ENCODE results near the gene PLCH1.

Gene PLCH1

GRCh38 chr3:155675094-155675493, 69.8 kb downstream of the PLCH1 start:
- no peaks in the 10 kb centered on the region for H3K9me3 Mint-ChIP-seq

GRCh38 chr3:155673421-155673820, 71.5 kb downstream of the PLCH1 start:
- no peak overlapping the region for H3K27ac Mint-ChIP-seq
- H3K36me3 Mint-ChIP-seq, result no peaks in the 10 kb centered on the region
- ATAC-seq, result no peak
- H3K4me3 Mint-ChIP-seq, result no peak overlapping the region
- no peaks in the 10 kb centered on the region for H3K9me3 Mint-ChIP-seq
- no peak for DNase-seq (ENCODE audit: low spot score in 2 of 2)
- no peaks in the 10 kb centered on the region for H3K4me1 Mint-ChIP-seq

More at GRCh38 chr3:155675094-155675493, 69.8 kb downstream of the PLCH1 start:
- Mint-ChIP-seq H3K4me1 (no peaks in the 10 kb centered on the region), H3K4me3 (no peak overlapping the region), H3K36me3 (no peaks in the 10 kb centered on the region), H3K27ac (no peak overlapping the region)
- ATAC-seq (no peak), DNase-seq (ENCODE audit: low spot score in 2 of 2) (no peak)

DNA sequence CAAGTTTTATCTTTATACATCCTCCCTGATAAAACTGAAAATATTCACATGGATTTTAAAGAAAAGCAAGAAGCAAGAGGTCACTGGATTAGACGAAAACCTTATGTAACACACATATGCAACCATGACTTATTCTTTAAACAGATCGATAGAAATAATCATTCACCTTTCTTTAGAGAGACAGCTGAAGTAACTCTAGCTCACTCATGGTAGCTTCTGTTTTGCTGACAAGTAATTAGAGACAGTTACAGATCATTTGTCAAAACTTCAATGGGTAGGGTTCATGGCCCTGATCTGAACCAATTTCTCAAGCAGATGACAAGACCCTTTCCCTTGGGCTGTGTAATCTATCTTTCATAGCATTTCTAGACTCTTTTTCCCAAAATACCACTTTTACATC, 74.5 kb downstream of the PLCH1 start:
- no peak overlapping the region for H3K4me3 Mint-ChIP-seq
- ATAC-seq, result no peak
- no peaks in the 10 kb centered on the region for H3K4me1 Mint-ChIP-seq
- H3K36me3 Mint-ChIP-seq, result no peaks in the 10 kb centered on the region
- H3K9me3 Mint-ChIP-seq, result no peaks in the 10 kb centered on the region
- no peak for DNase-seq (ENCODE audit: low spot score in 2 of 2)
- no peak overlapping the region for H3K27ac Mint-ChIP-seq

DNA sequence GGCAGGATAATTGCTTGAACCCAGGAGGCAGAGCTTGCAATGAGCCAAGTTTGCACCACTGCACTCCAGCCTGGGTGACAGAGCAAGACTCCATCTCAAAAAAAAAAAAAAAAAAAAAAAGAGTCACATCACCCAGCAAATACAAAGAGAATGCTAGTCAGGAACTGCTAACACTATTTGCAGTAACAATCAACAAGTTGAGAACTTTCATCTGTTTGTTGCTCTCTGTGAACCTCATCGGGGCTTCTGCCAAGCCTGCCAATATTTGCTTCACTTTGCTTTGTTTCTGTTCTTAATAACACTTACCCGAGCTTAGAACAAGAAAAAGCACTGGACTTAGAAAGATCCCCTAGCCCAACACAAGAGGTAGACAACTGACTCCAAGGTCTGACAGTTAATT, 76.9 kb downstream of the PLCH1 start:
- no peaks in the 10 kb centered on the region for H3K4me1 Mint-ChIP-seq
- H3K36me3 Mint-ChIP-seq, result no peaks in the 10 kb centered on the region
- DNase-seq (ENCODE audit: low spot score in 2 of 2) (no peak), ATAC-seq (no peak)
- H3K9me3 Mint-ChIP-seq, result no peaks in the 10 kb centered on the region
- no peak overlapping the region for H3K27ac Mint-ChIP-seq
- H3K4me3 Mint-ChIP-seq, result no peak overlapping the region

- Mint-ChIP-seq H3K4me1 (no peaks in the 10 kb centered on the region), H3K9me3 (no peaks in the 10 kb centered on the region), H3K36me3 (no peaks in the 10 kb centered on the region), H3K27ac (no peak overlapping the region), H3K4me3 (no peak overlapping the region)
- ATAC-seq (no peak), DNase-seq (ENCODE audit: low spot score in 2 of 2) (no peak)
Measured at GRCh38 chr3:155664925-155665695, 79.8 kb downstream of the PLCH1 start.

DNA sequence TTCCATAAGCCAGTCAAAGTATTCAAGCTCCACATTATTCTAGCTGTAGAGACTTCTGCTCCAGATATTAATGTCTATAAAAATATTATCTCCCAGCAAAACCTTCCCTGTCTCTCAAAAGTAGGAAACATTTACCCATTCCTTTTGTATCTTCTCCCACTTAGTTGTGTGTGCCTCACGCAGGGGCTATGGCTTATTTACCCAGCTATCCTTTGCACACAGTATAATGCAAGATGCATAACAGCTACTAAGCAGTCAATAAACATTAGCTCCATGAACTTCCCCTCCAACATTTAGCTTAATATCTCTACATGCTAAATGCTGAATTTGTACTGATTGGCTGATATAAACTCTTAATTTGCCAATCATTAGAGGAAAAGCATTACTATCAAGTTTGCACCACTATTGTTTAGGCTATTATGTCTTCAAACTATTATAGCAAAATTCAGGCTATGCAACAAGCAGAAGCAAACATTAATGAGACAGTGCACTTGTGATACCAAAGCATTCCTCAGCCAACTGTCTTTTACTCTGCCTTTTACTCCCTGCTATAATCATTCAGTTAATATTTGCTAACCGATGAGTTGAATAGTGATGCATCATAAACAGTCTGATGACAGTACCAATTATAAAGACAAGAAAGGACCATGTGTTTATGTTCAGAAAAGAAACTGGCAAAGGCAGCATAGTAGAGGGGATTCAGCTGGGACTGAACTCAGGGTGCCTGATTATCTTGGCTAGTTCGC, 81.2 kb downstream of the PLCH1 start:
- Mint-ChIP-seq H3K4me3 (no peak overlapping the region), H3K36me3 (no peaks in the 10 kb centered on the region), H3K9me3 (no peaks in the 10 kb centered on the region), H3K27ac (no peak overlapping the region), H3K4me1 (no peaks in the 10 kb centered on the region)
- ATAC-seq (no peak), DNase-seq (ENCODE audit: low spot score in 2 of 2) (no peak)

GRCh38 chr3:155661760-155662159, 83.1 kb downstream of the PLCH1 start:
- Mint-ChIP-seq H3K4me3 (no peak overlapping the region), H3K27ac (no peak overlapping the region), H3K36me3 (no peaks in the 10 kb centered on the region), H3K9me3 (no peaks in the 10 kb centered on the region), H3K4me1 (no peaks in the 10 kb centered on the region)
- DNase-seq (ENCODE audit: low spot score in 2 of 2), result no peak
- no peak for ATAC-seq

GRCh38 chr3:155661042-155661441, 83.8 kb downstream of the PLCH1 start:
- Mint-ChIP-seq H3K4me3 (no peak overlapping the region), H3K4me1 (no peaks in the 10 kb centered on the region), H3K9me3 (no peaks in the 10 kb centered on the region), H3K36me3 (no peaks in the 10 kb centered on the region), H3K27ac (no peak overlapping the region)
- ATAC-seq (no peak), DNase-seq (ENCODE audit: low spot score in 2 of 2) (no peak)

DNA sequence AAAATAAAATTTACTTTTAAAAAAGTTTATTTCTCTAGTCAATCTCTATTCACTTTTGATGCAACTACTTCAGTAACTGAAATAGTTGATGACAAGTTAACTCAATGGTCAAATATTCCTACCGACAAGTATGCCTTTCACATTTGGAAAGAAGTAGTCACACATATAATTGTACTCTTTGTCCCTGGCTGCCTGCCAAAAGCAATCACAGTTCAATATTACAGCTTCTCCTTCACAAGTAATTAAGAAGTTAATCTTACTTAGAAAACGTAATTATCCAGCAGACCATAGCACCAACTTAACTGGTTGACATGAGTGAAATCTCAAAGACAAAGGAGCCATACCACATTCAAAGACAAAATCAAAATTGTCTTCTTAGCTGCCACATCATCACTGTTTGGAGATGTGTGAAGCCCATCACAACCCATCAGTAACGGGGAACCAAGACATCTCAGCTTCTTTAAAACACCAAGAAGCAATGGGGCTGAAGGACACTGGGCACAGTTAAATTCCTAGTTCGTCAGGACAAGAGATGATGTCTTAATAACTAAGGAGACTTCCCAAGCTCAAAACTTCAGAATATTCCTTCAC, 86.1 kb downstream of the PLCH1 start:
- Mint-ChIP-seq H3K27ac (no peak overlapping the region), H3K9me3 (no peaks in the 10 kb centered on the region), H3K4me1 (no peaks in the 10 kb centered on the region), H3K36me3 (no peaks in the 10 kb centered on the region), H3K4me3 (no peak overlapping the region)
- DNase-seq (ENCODE audit: low spot score in 2 of 2) (no peak), ATAC-seq (no peak)

GRCh38 chr3:155658006-155658405, 86.9 kb downstream of the PLCH1 start:
- ATAC-seq, result no peak
- H3K4me3 Mint-ChIP-seq, result no peak overlapping the region

DNA sequence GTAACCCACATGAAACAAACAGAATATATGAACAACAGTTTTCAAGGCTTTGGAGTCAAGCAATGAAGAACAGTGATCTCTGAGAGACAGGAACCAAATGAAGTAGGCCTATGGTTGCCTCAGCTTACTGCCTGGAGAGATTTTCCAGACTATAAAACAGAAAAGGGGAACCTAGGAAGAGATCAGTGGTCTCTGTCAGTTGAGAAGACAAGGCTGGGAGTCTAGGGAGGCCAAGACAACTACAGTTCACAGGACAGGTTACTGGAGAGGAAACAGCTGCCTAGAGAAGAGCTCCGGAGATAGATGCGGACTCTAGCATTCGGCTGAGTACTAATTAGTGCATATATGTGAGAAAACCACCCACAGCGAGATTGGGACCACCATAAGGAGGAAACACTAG, 87.7 kb downstream of the PLCH1 start:
- H3K4me1 Mint-ChIP-seq, result no peaks in the 10 kb centered on the region
- H3K4me3 Mint-ChIP-seq, result no peak overlapping the region
- no peak overlapping the region for H3K27ac Mint-ChIP-seq
- no peaks in the 10 kb centered on the region for H3K36me3 Mint-ChIP-seq
- no peaks in the 10 kb centered on the region for H3K9me3 Mint-ChIP-seq
- DNase-seq (ENCODE audit: low spot score in 2 of 2), result no peak
- ATAC-seq, result no peak

More at GRCh38 chr3:155658006-155658405, 86.9 kb downstream of the PLCH1 start:
- Mint-ChIP-seq H3K4me1 (no peaks in the 10 kb centered on the region), H3K36me3 (no peaks in the 10 kb centered on the region), H3K27ac (no peak overlapping the region), H3K9me3 (no peaks in the 10 kb centered on the region)
- no peak for DNase-seq (ENCODE audit: low spot score in 2 of 2)

DNA sequence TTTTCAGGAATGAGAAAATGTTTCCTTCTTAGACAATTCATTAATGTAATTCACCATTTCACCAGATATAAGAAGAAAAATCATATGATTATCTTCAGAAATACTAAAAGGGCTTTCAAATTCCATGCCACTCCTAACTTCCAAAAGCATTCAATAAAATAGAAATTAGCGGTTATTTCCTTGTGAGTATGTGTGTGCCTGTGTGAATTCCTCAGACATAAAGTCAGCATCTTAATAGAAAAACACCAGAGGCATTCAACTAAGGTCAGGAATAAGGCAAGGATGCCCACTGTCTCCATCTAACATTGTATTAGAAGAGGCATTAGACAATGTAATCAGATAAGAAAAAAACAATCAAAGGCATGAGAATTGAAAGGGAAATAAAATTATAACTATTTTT, 88.4 kb downstream of the PLCH1 start:
- H3K27ac Mint-ChIP-seq, result no peak overlapping the region
- H3K4me1 Mint-ChIP-seq, result no peaks in the 10 kb centered on the region
- no peaks in the 10 kb centered on the region for H3K36me3 Mint-ChIP-seq
- ATAC-seq (no peak), DNase-seq (ENCODE audit: low spot score in 2 of 2) (no peak)
- H3K4me3 Mint-ChIP-seq, result no peak overlapping the region
- no peaks in the 10 kb centered on the region for H3K9me3 Mint-ChIP-seq

DNA sequence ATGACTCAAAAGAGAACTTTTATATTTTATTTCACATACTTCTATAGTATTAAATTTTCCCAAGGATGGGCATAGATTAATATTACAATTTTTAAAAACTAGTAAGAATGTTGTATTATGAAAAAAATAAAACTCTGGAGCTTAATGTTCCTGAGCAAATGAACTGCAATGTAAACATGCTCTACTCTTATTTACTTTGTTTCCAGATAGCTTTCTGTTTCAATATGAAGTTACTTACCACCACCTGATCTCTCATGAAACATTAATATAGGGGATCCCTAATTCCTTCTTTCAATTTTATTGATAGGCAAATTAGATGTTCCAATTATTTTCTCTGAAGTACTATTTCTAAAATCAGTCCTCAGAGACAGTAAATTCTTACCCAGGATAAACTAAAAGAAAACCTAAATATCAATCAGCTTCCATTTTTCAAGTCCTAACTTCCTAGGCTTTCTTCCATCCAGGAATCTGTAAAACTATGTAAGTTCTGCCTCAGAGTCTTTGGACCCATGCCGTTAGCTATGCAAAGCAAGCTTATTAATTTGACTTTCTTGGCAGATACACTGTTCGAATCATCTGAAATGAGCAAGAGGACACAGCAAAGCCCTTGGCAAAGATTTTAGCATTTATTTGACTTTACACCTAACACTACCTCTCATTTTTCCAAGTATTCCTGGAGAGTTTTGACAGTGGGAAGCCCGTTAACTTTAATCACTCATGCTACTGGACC, 93.2 kb downstream of the PLCH1 start:
- no peak for ATAC-seq
- DNase-seq (ENCODE audit: low spot score in 2 of 2), result no peak
- Mint-ChIP-seq H3K27ac (no peak overlapping the region), H3K9me3 (no peaks in the 10 kb centered on the region), H3K36me3 (no peaks in the 10 kb centered on the region), H3K4me3 (no peak overlapping the region), H3K4me1 (no peaks in the 10 kb centered on the region)

DNA sequence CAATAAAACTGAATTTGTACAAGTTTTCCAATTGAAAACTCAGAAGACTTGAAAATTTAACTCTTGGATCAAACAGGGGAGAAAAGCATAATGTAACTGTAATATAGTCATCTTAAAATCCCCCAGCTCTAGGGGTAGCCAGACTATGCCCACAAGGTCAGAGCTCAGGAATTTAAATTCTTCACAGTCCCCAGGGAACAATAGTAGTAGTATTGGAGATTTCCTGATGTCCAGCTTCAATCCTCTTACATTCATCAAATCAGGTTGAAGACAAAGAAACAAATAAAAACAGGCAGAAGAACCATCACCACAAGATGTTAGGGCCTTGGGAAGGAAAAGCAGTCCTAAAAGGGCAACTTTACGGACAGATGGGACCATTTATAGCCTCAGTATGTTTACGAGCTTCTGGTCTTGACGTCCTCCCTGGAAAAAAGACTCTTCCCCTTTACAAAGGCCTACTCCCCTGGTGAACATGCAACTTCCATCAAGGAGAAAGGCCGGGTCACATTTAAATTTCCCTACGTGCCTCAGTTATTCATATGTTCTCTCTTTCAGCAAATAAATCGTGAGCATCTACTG, 96.8 kb downstream of the PLCH1 start:
- Mint-ChIP-seq H3K36me3 (no peaks in the 10 kb centered on the region), H3K27ac (no peak overlapping the region), H3K4me1 (no peaks in the 10 kb centered on the region), H3K9me3 (no peaks in the 10 kb centered on the region), H3K4me3 (no peak overlapping the region)
- DNase-seq (ENCODE audit: low spot score in 2 of 2) (no peak), ATAC-seq (no peak)

GRCh38 chr3:155647206-155647605, 97.7 kb downstream of the PLCH1 start:
- no peak for ATAC-seq
- Mint-ChIP-seq H3K9me3 (no peaks in the 10 kb centered on the region), H3K4me1 (no peaks in the 10 kb centered on the region), H3K27ac (no peak overlapping the region), H3K4me3 (no peak overlapping the region), H3K36me3 (no peaks in the 10 kb centered on the region)
- DNase-seq (ENCODE audit: low spot score in 2 of 2), result no peak

All from stimulated activated effector memory CD8-positive, alpha-beta T cell treated with anti-CD3 and anti-CD28 coated beads, Interleukin-12 subunit alpha, Interleukin-12 subunit beta, amount 100 ng/mL, for 72 hours (primary cell).